ENCODE measurements around the gene CD101.
A peak's percentile ranks its signal among the peaks of the same experiment; 100 is the strongest.
"Not testable (repeated sequence)": the region's sequence is repeated elsewhere in the genome, so short reads cannot be mapped to it uniquely, and the experiment has no call there.

Gene CD101, protein sequence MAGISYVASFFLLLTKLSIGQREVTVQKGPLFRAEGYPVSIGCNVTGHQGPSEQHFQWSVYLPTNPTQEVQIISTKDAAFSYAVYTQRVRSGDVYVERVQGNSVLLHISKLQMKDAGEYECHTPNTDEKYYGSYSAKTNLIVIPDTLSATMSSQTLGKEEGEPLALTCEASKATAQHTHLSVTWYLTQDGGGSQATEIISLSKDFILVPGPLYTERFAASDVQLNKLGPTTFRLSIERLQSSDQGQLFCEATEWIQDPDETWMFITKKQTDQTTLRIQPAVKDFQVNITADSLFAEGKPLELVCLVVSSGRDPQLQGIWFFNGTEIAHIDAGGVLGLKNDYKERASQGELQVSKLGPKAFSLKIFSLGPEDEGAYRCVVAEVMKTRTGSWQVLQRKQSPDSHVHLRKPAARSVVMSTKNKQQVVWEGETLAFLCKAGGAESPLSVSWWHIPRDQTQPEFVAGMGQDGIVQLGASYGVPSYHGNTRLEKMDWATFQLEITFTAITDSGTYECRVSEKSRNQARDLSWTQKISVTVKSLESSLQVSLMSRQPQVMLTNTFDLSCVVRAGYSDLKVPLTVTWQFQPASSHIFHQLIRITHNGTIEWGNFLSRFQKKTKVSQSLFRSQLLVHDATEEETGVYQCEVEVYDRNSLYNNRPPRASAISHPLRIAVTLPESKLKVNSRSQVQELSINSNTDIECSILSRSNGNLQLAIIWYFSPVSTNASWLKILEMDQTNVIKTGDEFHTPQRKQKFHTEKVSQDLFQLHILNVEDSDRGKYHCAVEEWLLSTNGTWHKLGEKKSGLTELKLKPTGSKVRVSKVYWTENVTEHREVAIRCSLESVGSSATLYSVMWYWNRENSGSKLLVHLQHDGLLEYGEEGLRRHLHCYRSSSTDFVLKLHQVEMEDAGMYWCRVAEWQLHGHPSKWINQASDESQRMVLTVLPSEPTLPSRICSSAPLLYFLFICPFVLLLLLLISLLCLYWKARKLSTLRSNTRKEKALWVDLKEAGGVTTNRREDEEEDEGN

DNA sequence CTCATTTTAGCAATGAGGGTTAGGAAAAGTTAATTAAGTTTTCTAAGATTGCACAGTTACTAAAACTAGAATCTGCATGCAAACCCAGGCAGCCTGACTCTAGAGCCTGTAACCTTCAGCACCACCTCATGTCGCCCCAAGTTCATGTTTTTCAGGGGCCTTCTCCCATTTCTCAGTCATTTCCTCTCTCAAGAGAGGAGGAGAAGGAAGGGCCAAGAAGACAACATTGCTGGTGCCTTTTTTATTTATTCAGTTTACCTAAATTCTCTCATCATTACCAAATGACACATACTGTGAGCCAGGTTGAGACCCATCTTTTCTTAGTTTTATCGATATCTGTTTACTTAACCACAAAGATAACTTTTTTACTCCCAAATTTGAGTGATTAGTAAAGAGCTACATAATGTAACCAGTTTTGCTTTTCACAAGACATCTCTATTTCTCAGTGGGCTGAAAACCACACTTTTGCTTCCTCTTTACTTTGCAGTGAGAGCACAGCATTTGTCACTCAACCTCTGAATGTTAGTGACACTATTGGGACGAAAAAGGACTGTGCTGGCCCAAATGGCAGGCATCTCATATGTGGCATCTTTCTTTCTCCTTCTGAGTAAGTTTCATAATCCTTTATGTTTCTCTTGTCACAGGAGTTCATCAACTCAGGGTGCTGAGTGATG lies at the start of gene CD101:
Gene CD101 (plus strand): TSS at position 507 of the 674 bp plus-strand sequence. CDS start 58 bp downstream, at position 565.
- DNase-seq = no peak

DNA sequence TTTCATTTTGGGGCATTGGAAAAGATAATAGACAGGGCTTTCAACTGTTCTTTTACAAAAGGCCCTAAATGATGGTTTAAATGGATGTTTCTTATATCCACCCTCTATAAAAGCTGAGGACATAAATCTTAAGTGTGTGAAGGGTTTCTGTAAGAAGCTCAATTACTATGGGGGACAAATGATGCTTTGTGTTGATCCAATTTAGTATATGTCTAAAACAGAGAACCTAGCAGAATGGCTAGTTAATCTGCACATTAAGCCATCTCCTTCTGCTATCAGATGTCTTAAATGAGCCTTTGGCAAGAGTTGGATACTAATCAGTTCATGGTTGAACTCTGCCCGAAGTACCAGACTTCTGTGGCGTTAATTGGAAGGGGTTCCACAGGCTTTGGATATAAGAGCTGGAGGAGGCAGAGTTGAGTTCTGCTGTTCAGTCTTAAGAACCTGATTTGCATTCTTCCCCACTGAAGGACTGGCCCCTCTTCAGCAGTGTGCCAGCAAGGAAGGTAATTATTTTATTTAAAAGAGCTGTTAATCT lies 48.8 kb upstream of the CD101 start:
- no peak for DNase-seq

DNA sequence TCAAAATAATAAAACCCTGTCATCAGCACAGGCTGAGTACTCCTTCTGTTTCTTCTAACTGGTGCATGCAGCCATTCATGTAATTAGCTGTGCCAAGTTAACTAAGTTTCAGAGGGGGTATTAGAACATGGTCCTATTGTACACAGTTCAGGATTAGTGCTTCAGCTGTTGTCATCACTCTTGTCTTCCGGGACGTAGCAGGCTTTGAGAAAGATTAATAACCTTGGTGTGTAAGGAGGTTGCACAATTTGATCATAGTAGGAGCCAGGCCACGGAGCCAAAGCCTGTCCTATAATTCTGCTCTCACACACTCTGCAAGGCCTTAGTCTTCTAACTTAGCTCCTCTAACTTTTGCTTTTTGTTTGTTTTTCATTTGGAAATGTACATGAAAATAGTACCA lies 47.1 kb upstream of the CD101 start:
- DNase-seq = no peak

DNA sequence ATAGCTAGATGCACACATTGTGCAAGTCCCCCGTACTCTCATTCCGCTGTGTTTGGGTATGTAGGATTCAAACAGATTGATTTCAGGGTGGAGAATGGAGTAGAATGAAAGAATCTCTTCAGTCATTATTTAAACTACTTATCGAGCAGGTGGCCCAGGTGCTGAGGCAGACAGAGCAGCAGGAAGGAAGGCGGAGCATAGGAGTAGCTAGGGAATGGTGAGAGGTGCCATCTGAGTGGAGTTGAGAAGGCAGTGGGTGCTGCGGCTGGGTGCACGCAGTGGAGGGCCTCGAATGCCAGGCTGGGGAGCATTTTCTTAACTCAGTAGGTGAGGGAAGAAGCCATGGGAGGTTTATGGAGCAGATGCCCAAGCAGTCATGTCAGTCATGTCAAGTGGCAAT lies 45.2 kb upstream of the CD101 start:
- DNase-seq = peak; percentile 79

DNA sequence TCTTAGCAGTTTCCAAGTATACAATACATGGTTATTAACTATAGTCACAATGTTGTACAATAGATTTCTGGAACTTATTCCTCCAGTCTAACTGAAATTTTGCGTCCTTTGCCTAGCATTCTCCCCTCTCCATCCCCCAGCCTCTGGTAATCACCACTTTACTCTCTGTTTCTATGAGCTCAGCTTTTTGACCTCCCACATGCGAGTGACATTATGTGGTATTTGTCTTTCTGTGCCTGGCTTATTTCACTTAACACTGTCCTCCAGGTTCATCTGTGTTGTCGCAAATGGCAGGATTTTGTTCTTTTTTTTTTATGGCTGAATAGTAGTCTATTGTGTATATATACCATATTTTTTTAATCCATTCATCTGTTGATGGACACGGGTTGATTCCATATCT lies 43.9 kb upstream of the CD101 start:
- no peak for DNase-seq

DNA sequence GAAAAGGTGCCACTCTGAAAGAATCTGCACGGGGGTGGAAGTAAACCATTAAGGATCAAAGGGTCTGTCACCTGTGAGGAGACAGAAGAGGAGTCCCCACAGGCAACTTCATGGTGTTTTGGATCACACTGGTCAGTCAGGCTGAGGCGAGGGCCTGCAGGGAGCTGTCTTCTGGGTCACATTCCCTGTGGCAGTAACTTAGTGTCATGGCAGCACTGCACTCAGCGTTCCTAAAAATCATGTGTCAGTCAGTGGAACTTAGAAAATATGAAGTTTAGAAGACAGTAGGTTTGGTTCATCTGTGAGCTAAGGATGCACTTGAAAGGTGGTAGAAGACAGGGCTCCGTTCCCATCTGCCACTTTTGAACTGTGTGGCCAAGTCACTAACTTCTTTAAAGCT lies 43.5 kb upstream of the CD101 start:
- no peak for DNase-seq

DNA sequence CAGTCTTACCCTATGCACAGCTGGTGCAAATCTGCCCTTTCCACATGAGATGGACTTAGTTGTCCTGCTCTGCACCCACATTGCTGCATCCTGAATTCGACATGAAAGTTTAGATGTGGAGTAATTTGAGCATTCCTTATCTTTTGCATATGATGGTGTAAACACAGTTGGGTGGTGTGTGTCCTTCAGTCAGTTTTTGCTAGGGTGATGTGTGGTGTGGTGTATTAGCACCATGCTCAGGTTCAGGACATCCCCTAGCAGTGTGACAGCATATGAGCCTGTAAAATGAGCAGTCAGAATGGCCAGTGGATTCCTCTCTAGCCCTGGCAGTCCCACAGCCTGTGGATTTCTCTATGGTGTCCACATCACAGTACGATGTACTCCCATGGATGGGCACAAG lies 42.6 kb upstream of the CD101 start:
- no peak for DNase-seq

DNA sequence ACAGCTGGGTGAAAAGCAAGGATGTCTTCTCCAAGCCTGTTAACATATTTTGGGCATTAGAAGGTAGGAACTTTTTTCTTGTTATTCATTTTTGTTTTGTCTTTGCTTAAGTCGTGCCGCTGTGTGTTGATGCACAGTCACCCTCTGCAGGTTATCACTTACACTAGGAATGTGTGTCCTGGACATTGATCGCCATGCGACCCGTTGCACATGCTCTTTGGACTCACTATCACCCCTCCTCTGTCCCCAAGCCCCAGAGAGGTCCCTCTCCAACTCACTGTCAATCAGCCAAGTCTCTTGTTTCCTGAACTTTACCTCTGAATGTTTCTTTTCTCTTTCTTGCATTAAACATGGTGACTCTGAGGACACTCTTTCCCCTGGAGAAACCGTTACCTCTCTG lies 40.0 kb upstream of the CD101 start:
- DNase-seq = no peak

DNA sequence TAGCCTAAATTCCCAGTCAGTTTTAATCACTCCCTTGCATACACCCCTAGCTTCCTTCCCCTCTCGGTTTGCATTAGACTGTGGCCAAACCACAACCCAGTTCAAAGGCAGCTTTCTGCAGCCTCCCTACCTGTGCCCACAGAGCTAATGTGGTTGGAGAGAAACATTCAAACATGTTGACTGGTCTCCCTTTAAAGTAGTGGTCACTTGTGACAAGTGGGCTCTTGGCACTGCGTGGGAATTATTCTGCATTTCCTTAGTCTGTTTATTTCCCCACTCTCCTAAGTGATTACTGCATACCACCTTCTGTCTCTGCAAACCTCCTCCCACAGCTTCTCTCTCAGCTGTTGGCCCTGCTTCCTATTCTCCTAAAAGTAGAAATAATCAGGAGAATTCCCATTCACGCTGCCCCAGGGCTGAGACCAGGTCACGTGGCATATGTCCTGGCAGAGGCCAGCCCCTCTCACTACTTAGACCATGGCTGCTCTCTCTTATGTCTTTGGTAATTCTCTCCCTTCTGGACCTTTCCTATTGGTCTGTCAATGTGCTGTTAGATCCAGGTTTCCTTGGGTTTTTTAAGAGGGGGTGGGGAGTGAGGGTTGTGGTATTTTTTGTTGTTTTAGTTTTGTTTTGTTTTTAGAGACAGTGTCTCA lies 38.4 kb upstream of the CD101 start:
- DNase-seq = no peak

DNA sequence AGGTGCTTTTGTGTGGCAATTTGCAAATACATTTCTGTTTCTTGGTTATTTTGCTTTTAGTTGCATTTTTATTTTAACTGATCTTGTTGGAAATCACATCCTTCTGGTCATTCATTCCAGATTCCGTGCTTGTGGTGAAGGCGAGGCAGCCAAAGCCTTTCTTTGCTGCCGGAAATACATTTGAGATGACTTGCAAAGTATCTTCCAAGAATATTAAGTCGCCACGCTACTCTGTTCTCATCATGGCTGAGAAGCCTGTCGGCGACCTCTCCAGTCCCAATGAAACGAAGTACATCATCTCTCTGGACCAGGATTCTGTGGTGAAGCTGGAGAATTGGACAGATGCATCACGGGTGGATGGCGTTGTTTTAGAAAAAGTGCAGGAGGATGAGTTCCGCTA lies 34.8 kb upstream of the CD101 start:
- no peak for DNase-seq

DNA sequence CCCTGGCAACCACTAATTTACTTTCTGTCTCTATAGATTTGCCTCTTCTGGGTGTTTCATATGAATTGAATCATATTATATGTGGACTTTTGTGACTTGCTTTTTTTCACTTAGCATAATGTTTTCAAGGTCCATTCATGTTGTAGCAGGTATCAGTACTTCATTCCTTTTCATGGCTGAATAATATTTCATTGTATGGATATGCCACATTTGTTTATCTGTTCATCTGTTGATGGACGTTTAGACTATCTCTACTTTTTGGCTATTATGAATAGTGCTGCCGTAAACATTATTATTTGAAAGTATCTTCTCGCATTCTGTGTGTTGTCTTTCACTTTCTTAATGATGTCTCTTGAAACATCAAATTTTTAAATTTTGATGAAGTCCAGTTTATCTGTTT lies 32.8 kb upstream of the CD101 start:
- no peak for DNase-seq

DNA sequence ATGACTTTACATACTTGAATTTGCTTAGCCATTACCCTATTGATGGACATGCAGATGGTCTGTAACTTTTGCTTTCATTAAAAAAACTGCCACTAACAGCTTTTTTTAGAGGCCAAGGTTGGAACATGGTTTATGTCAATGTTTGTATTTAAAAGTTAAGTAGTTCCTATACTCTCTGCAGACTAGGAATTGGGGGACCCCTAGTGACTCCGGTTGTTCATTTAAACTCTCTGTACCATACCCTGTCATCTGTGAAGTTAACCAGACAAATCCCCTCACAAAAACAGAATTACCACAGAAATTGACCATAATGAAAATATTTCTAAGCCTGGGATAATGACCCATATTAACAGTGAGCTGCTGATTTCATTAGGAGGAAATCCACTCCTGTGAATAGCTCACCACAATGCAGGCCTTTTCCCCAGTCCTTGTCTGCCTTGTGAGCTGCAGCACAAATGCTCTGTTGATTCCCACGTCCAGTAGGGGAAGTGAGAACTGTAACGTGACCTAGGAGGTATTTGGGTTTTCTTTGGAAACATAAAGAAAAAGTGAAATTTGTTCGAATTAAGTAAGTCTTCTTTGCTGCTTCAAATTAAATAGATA lies 30.2 kb upstream of the CD101 start:
- DNase-seq = no peak

DNA sequence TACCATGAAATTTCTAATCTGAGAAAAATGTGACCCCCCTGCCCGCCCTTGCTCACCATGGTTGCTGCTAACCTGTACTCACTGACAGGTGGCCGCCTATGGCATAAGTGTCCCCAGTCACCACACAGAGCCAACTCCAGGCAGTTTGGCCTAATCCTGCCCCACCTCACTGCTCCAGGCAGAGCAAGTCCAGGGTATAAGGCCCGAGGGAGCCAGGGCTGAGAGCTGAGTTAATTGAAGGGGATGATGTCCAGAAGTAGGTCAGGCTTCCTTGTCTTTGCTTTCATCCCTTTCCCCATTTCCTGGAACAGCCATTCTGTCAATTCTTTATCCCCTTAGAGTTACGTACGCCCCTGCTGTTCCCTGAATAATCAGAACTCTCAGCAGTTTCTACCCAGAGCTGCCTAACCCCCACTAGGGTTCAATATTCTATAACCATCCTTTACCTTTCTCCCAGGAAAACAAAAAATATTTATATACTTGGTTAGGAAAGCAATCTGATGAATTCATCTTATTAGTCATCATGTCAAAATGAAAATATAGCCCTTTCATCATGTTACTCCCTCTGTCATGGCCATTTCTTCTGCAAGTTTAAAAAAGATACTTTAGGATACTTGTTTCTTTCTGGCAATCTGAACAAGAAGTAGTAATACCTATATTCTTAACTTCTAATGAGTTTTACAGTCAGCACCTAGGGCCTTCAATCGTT lies 29.4 kb upstream of the CD101 start:
- DNase-seq = no peak

DNA sequence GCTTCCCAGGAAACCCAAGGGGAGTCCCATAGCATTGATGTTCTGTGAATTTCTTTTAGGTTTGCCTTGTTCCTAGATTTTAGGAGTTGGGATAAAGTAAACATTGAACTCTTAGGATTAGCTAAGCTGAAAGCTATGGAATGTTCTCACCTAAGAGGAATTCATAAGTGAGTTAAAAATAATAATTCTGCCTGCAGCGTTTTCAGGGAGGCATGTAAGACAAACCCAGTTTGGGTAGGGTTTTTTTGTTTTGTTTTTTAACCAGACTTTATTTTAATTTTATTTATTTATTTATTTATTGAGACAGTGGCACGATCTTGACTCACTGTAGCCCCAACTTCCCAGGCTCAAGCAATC lies 28.9 kb upstream of the CD101 start:
- DNase-seq = no peak

DNA sequence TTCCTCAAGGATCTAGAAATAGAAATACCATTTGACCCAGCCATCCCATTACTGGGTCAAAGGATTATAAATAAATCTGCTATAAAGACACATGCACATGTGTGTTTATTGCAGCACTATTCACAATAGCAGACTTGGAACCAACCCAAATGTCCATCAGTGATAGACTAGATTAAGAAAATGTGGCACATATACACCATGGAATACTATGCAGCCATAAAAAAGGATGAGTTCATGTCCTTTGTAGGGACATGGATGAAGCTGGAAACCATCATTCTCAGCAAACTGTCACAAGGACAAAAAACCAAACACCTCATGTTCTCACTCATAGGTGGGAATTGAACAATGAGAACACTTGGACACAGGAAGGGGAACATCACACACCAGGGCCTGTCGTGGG lies 21.3 kb upstream of the CD101 start:
- DNase-seq = not testable (repeated sequence)

DNA sequence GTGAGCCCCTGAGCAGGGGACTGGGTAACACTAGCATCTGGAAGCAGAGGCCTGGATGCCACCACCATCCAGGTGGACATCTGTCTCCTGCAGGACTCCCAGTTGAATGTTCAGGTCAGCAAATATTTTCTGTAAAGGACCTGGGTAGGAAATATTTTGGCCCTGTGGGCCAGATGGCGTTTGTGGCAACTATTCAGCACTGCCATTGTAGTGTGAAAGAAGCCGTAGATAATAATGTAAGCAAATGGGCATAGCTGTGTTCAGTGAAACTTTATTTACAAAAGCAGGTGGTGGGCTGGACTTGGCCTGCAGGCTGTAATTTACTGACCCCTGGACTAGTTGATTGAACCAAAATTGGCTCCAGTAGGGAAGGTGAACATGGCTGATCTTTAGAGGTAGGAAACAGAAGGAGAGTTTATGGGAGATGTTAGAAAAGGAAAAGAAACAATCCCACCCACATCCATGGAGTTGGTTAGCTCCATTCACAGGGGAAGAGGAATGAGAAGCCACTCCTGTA lies 20.0 kb upstream of the CD101 start:
- DNase-seq = no peak

DNA sequence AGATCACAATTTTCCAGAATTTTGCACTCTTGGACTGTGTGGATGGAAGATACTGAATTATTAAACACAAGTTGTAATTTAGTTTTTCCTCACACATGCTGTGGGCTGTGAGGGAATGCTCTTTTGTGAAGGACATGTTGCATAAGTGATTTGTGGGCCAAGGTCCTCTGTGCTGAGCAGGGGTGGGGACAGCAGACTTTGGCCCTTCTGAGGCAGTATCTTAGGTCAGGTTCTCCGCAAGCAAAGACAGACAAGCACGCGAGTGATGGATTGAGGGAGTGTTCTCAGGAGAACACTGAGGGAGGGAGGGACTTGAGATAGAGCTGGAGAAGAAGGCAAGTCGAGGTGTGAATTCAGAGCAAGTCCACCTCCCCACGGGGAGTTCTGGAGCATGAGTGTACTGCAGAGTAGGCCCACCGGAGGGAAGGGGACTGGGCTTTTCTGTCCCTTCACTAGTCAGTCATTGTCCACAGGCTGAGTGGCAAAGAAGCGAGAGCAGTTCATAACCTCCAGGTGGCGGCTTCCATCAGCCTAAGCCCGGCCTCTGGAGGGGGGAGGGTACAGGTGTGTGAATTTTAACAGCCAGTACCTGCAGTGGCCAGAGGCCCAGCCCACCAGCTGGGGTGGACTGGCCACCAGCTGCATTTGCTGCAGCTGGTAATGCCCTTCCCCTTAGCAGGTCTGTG lies 19.1 kb upstream of the CD101 start:
- no peak for DNase-seq

DNA sequence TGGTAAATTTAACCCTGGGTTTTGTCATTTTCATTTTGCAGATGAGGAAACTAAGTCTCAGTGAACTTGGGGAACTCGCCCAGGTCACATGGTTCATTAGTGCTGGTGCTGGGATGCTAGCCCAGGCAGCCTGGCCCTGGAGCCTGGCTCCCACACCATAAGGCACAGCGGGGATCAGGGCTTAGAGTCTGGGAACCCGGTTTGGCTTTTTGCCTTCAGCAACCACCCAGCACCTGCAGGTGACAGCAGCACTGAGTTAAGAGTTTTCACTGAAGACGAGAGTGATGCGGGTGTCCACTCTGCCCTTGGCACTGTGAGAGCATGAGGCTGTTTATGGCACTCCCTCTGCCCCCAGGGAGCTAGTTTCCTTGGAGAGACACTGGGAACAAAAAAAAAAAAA lies 18.4 kb upstream of the CD101 start:
- DNase-seq = no peak

DNA sequence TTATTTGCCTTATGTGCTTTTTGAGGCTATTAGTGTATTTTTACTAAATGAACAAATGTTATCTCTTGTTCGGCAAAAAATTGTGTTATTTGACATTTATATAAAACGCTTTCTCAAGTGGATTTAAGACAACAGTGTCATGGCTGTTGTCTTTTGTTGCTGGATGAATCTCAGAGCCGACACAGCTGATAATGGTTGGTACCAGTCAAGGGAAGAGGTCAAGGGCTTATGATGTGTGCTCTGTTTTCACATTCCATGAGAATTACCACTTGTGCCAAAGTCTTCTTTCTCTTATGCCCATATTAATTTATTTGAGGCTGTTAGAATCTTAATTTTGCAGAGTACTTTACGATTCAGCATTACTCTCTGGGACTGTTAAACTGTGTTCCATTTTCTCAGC lies 17.9 kb upstream of the CD101 start:
- no peak for DNase-seq

DNA sequence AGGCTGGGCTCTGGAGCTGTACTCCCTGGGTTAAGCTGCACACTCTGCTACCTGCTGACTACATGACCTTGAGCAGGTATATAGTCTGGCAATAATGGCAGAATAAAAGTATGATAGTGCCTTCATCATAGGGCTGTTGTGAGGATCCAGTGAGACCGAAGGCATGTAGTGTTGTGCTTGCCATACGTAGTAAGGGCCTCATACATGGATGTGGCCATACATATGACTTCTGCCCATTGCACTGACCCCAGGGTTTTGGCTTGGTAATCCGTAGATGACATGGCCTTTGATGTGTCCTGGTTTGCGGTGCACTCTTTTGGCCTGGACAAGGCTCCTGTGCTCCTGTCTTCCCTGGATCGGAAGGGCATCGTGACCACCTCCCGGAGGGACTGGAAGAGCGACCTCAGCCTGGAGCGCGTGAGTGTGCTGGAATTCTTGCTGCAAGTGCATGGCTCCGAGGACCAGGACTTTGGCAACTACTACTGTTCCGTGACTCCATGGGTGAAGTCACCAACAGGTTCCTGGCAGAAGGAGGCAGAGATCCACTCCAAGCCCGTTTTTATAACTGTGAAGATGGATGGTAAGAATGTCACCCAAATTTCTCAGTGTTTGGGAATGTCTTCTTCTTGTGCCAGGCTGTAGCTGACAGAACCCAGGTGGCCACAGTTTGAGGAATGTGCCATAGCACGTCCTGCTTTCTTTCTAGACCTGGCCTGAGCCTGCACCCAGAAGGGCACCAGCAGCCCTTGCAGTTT lies 17.0 kb upstream of the CD101 start:
- no peak for DNase-seq
